Esophagus muscularis mucosa (tissue), 4 donors: ENCODE results near the gene SBDS. TPM values are rescaled to one million over a fixed set of nuclear protein-coding genes. Genes with fewer than 3 reads are reported as not detected.

Source experiments
- DNase-seq: peaks from one replicate; pipeline ENCODE4 v3.0.0-alpha.2; 2017; ENCODE audit errors: extremely low spot score
- H3K27ac ChIP-seq, 4 donors: fragments of 200-600 bp; sonication (generic); replicated peaks in 1 of 4; 1 replicate in 3 of 4; 2 replicates in 1 of 4; pipeline ENCODE4 v1.5.1; 2016 to 2019; ENCODE audit warnings: mild to moderate bottlenecking in 1 of 4
- H3K27me3 ChIP-seq, 4 donors: fragments of 200-600 bp; sonication (generic); one replicate each; pipeline versions ENCODE4 v1.5.1 to v1.6.0; 2016 to 2019
- H3K36me3 ChIP-seq, 4 donors: fragments of 200-600 bp; sonication (generic); one replicate each; pipeline ENCODE4 v1.5.1; 2016 to 2019
- H3K4me1 ChIP-seq, 4 donors: fragments of 200-600 bp; sonication (generic); one replicate each; pipeline ENCODE4 v1.5.1; 2016 to 2019
- H3K4me3 ChIP-seq, 4 donors: fragments of 200-600 bp; sonication (generic); 1 replicate in 2 of 4; 2 replicates in 2 of 4; pipeline ENCODE4 v1.5.1; 2016 to 2019; ENCODE audit warnings: mild to moderate bottlenecking in 4 of 4, moderate library complexity in 1 of 4
- H3K9me3 ChIP-seq, 4 donors: fragments of 200-600 bp; sonication (generic); 1 replicate in 3 of 4; 2 replicates in 1 of 4; pipeline ENCODE4 v1.5.1; 2016 to 2019
- CTCF ChIP-seq, 3 experiments: fragments of 200-600 bp in 2 of 3; fragments of 450-650 bp in 1 of 3; sonication (generic) in 2 of 3; IDR thresholded peaks; one replicate each; pipeline ENCODE4 v1.5.1; 2017 to 2019; ENCODE audit warnings: antibody characterized with exemption in 3 of 3, mild to moderate bottlenecking in 2 of 3, moderate library complexity in 1 of 3
- EP300 ChIP-seq: sonication (generic); formaldehyde crosslinking; IDR thresholded peaks from one replicate; pipeline ENCODE4 v1.6.1; 2017; ENCODE audit warnings: antibody characterized with exemption
- POLR2A ChIP-seq: fragments of 450-650 bp; IDR thresholded peaks from one replicate; pipeline ENCODE4 v1.6.1; 2017; ENCODE audit warnings: antibody characterized with exemption, moderate library complexity, mild to moderate bottlenecking, low read depth
- POLR2AphosphoS5 ChIP-seq, 2 donors: sonication (generic); formaldehyde crosslinking; IDR thresholded peaks; one replicate each; pipeline ENCODE4 v1.6.1; 2017; ENCODE audit warnings: antibody characterized with exemption in 2 of 2
- WGBS: methylation state at CpG from one replicate; pipeline ENCODE4 v1.1.5; 2018; 5-methylcytosine and 5-hydroxymethylcytosine counted together
- intact Hi-C: fragments of 100-400 bp; cut with DNase I; formaldehyde crosslinking; loops from one replicate; pipeline ENCODE4 v1.15.1; 2023
- small RNA-seq, 3 donors: library from RNA; depleted of rRNA; stranded (forward); fragments of <200 nt; gene quantifications; one replicate each; pipeline ENCODE3, GENCODE V24; 2016
- total RNA-seq, 4 donors: library from RNA; depleted of rRNA; stranded (reverse); fragments of >200 nt; gene quantifications; one replicate each; pipeline versions ENCODE4 v1.1.0 to v1.2.1, GENCODE V29; 2016

SBDS gene
- total RNA-seq, 4 donors from 2014 or later: 198 to 293 (median 264) TPM

- TF ChIP-seq POLR2A (no peak), EP300 (no peak), POLR2AphosphoS5 (IDR thresholded peaks at IDR 0.05) (no peak), CTCF (IDR thresholded peaks at IDR 0.05) (no peak)
- no peaks in the 10 kb centered on the region for H3K9me3 ChIP-seq
- H3K4me3 ChIP-seq: no peak overlapping the region
- H3K4me1 ChIP-seq: peaks cover under 1 to 13% (median 7%) of the 10 kb centered on the region in 4 donors
- H3K27me3 ChIP-seq: no peaks in the 10 kb centered on the region
- intact Hi-C loops: no loop called here
- WGBS: 89% methylated on average over 4 of the region's 4 CpGs
- peaks cover 14 to 39% (median 30%) of the 10 kb centered on the region in 4 donors for H3K36me3 ChIP-seq
- DNase-seq: no peak
- no peak overlapping the region for H3K27ac ChIP-seq
Observed at GRCh38 chr7:66939325-66939724, 56.1 kb downstream of the SBDS start.

GRCh38 chr7:66937940-66938339 is 57.4 kb downstream of the SBDS start:
- H3K4me3 ChIP-seq: no peak overlapping the region
- H3K4me1 ChIP-seq: peaks cover 11 to 24% (median 15%) of the 10 kb centered on the region in 4 donors
- H3K9me3 ChIP-seq: no peaks in the 10 kb centered on the region
- peaks cover 12 to 25% (median 16%) of the 10 kb centered on the region in 4 donors for H3K36me3 ChIP-seq
- TF ChIP-seq POLR2A (no peak), EP300 (no peak), CTCF (IDR thresholded peaks at IDR 0.05) (no peak), POLR2AphosphoS5 (IDR thresholded peaks at IDR 0.05) (no peak)
- H3K27ac ChIP-seq: no peak overlapping the region
- 94% methylated on average over 4 of the region's 4 CpGs for WGBS
- intact Hi-C loops: no loop called here
- H3K27me3 ChIP-seq: no peaks in the 10 kb centered on the region
- DNase-seq: no peak

Small RNA genes lying within 50 kb of the gene (small RNA-seq; reads per million reads assigned to genes)
- gene RN7SL43P: 0 reads per million in 3 donors

Other genes starting within 250 kb of the SBDS start
- 100 to 1,000 TPM in 2 of 4 donors, 10 to 100 TPM in 2; 87.6 to 113 (median 99.7) TPM for gene TMEM248, start 74.4 kb downstream of the SBDS start, total RNA-seq
- 10 to 100 TPM; 10.7 to 14.2 (median 13.0) TPM for gene TYW1, start 1.2 kb upstream of the SBDS start, total RNA-seq